GM12892 (cell line): Measurements from ENCODE around the gene MAPKAPK2.
A peak's percentile ranks its signal among the peaks of the same experiment; 100 is the strongest.
"Not testable (repeated sequence)": the region's sequence is repeated elsewhere in the genome, so short reads cannot be mapped to it uniquely, and the experiment has no call there.

Source experiments
- DNase-seq: peaks from one replicate; pipeline ENCODE4 v3.0.0; 2011; ENCODE audit not compliant: insufficient read length
- FAIRE-seq: peaks from 2 replicates; lab custom pipeline; 2011; peaks lifted over from hg19 to GRCh38; lab: Jason Lieb, UNC
- POLR2A ChIP-seq: IDR thresholded peaks from 2 replicates; pipeline ENCODE4 v1.6.1; 2011; ENCODE audit warnings: low read depth, low read length, control low read depth
- POLR2AphosphoS5 ChIP-seq: IDR thresholded peaks from 2 replicates; pipeline ENCODE4 v1.6.1; 2011; ENCODE audit warnings: low read depth, low read length, control low read depth
- TAF1 ChIP-seq: IDR thresholded peaks from 2 replicates; pipeline ENCODE4 v1.6.1; 2011; ENCODE audit warnings: low read depth, mild to moderate bottlenecking, control low read depth, low read length, borderline replicate concordance

The MAPKAPK2 gene

DNA sequence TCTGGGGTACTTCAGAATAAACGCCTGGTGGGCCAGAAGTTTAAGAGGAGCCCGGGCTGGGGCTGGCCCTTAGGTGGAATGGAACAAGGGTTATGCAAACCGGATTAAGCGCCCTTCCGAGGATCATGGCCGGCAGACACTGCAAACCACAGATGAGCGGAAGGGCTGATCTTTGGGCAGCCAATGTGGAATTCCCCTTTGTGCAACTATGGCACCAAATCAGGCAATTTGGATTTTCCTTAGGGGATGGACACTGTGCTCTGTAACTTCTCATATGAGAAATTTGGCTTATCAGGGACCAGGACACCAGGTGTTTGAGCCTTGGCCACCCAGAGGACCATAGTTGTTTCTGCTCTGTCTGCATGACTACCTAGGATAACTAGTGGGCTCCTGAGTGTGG lies 93.3 kb downstream of the MAPKAPK2 start:
- no peak for DNase-seq
- no peak for FAIRE-seq
- no peak for TF ChIP-seq POLR2AphosphoS5
- no peak for TF ChIP-seq TAF1
- no peak for TF ChIP-seq POLR2A

DNA sequence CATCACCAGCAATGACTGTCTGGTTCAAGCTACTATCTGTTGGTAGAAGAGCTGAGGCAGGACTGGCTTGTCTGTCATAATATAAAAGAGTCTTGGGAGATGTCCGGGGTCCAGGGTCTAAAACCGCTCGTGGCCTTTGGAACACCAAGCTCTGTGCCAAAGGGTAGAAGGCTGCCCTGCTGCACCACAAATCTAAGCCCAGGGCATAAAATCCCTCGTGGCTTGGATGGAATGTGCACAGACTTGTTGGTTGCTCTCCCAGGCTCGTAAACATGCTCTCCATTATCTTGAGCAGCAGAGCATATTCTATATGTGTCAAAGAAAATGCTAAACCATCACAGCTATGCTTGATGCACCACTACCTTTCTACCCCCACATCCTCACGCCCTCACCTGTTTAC lies 94.2 kb downstream of the MAPKAPK2 start:
- DNase-seq, FAIRE-seq: not testable (repeated sequence)

DNA sequence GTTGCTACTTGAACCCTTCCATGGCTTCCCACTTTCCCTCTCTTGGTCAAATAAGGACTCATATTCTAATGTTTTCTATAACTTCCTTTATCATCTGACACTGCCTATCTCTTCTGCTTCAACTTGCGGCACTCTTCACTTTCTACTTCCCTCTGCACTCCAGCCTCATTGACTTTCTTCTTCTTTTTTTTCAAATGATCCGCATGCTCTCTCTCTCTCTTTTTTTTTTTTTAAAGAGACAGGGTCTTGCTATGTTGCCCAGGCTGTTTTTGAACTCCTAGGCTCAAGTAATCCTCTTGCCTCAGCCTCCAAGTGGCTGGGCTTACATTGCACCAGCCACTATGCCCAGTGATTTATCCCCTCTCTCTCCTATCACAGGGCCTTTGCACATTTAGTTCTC lies 94.9 kb downstream of the MAPKAPK2 start:
- FAIRE-seq, result no peak
- TF ChIP-seq POLR2A (no peak), TAF1 (no peak), POLR2AphosphoS5 (no peak)
- DNase-seq, result no peak

DNA sequence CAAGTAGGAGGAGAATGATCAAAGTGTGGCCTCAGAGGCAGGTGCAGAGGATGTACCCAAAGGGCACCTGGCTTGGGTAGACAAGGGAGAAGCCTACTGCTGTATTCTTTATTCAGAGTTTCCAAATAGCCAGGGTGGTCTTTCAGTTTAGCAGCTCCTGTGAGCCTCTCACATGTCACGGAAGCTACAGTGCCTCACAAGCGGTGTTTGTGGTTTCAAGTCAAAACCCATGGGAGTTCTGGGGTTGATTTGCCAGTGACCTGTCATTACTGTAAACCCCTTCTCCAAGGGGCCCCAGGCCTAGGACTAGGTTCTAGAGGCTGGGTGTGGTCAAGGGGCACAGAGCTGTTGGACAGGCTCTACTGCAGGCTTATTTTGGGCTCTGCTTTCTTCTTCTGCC lies 97.7 kb downstream of the MAPKAPK2 start:
- DNase-seq (peak; percentile 41), FAIRE-seq (peak; percentile 73)
- TF ChIP-seq TAF1 (0 out of 2 replicates have a peak, but pooled peaks have one; percentile 18), POLR2AphosphoS5 (no peak)

DNA sequence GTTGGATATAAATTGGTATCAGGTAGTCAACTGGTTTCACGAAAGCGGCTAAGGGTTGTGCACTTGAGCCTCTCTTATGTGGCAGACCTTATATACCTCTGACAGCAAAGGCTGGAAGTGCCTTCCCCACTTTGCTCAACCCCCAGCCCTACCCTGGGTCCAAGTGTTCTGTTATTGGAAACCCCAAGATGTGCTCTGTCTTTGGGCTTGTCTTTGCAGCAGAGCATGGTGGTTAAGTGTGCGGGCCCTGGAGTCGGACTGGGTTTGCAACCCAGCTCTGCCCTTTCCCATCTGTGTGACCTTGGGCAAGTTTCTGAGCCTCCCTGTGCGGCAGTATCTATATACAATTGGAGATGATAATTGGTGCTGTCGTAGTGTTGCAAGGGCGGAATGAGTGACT lies 98.8 kb downstream of the MAPKAPK2 start:
- DNase-seq, result no peak
- TF ChIP-seq POLR2AphosphoS5 (no peak), POLR2A (no peak), TAF1 (no peak)
- FAIRE-seq, result peak; percentile 9
